Stomach (tissue), 9 donors: ENCODE results near the gene VPS72. TPM values are rescaled to one million over a fixed set of nuclear protein-coding genes. Genes with fewer than 3 reads are reported as not detected.

Source experiments
- DNase-seq, 2 donors: peaks; one replicate each; pipeline versions ENCODE4 v3.0.0 to v3.0.0-alpha.2; 2013 to 2019
- H3K27ac ChIP-seq, 5 donors: fragments of 200-600 bp in 4 of 5; sonication (generic) in 4 of 5; one replicate each; pipeline ENCODE4 v1.5.1; 2013 to 2019; ENCODE audit warnings: mild to moderate bottlenecking in 1 of 5, moderate library complexity in 1 of 5
- H3K27me3 ChIP-seq, 3 donors: fragments of 200-600 bp; sonication (generic); one replicate each; pipeline ENCODE4 v1.5.1; 2017 to 2019; ENCODE audit warnings: mixed run types in 1 of 3
- H3K36me3 ChIP-seq, 4 donors: fragments of 200-600 bp; sonication (generic); 1 replicate in 3 of 4; 2 replicates in 1 of 4; pipeline ENCODE4 v1.5.1; 2016 to 2019
- H3K4me1 ChIP-seq, 4 donors: fragments of 200-600 bp; sonication (generic); one replicate each; pipeline ENCODE4 v1.5.1; 2016 to 2019
- H3K4me3 ChIP-seq, 4 donors: fragments of 200-600 bp; sonication (generic) in 3 of 4; one replicate each; pipeline ENCODE4 v1.5.1; 2016 to 2019; ENCODE audit warnings: mild to moderate bottlenecking in 1 of 4
- H3K9me3 ChIP-seq, 4 donors: fragments of 200-600 bp; sonication (generic); one replicate each; pipeline ENCODE4 v1.5.1; 2016 to 2019
- EP300 ChIP-seq: sonication (generic); formaldehyde crosslinking; IDR thresholded peaks from one replicate; pipeline ENCODE4 v1.6.1; 2017; ENCODE audit warnings: antibody characterized with exemption
- POLR2A ChIP-seq, 4 donors: fragments of 450-650 bp; IDR thresholded peaks; one replicate each; pipeline ENCODE4 v1.6.1; 2016; ENCODE audit warnings: antibody characterized with exemption in 4 of 4, control low read depth in 2 of 4, mild to moderate bottlenecking in 1 of 4, moderate library complexity in 1 of 4
- POLR2AphosphoS5 ChIP-seq, 3 donors: sonication (generic); formaldehyde crosslinking; IDR thresholded peaks; one replicate each; pipeline ENCODE4 v1.6.1; 2016; ENCODE audit warnings: antibody characterized with exemption in 3 of 3
- WGBS, 5 donors: extraction: QIAGEN DNeasy Blood & Tissue Kit in 3 of 5; methylation state at CpG; one replicate each; pipeline versions ENCODE4 v1.1.5 to v1.1.7; 2013 to 2018; 5-methylcytosine and 5-hydroxymethylcytosine counted together
- intact Hi-C: fragments of 100-400 bp; cut with DNase I; formaldehyde crosslinking; loops from one replicate; pipeline ENCODE4 v1.15.1; 2023; ENCODE audit warnings: low total_unique reads
- polyA plus RNA-seq, 3 donors: library from polyadenylated mRNA; stranded (reverse); fragments of 200-250 nt; gene quantifications; one replicate each; pipeline ENCODE4 v1.2.3, GENCODE V29; 2013
- total RNA-seq, 5 donors: library from RNA; depleted of rRNA; stranded (reverse); fragments of >200 nt; gene quantifications; one replicate each; pipeline versions ENCODE4 v1.1.0 to v1.2.3, GENCODE V29; 2014 to 2016
- TF ChIP-seq, protein P1 (sequence below), 7 experiments: fragments of 450-650 bp in 4 of 7; fragments of 200-600 bp in 3 of 7; sonication (generic) in 3 of 7; IDR thresholded peaks; one replicate each; pipeline ENCODE4 v1.5.1; 2016 to 2019; ENCODE audit warnings: antibody characterized with exemption in 7 of 7, control low read depth in 2 of 7, mild to moderate bottlenecking in 1 of 7
- donor health status: healthy with polysubstance abuse.
- donor health status: Bipolar disorder and iron deficiency.
- donor health status: healthy.

The VPS72 gene
- total and polyA plus RNA-seq, 8 donors: 19.1 to 61.6 (median 31.2) TPM

DNA sequence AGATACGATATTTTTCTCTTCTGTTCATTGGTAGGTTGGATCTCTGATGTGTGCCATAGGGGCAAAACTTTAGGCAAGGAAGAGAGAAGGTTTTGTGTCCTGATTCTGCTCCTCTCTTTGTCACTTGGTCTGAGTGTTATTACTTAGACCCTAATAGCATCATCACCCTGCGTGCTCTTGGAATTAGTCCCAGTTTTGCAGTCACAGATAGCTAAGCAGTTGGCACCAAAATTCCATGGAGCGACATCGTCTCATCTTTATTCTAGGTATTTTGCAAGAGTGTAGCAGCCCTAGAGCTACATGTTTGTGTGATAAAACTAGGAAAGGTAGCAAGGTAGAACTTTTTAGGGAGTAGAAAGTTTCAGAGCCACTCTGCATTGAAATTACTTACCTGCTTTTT is 32.1 kb upstream of the VPS72 start:
- no peak for DNase-seq
- WGBS, 5 donors: 89 to 91% (median 91%) methylated on average over 4 of the region's 4 CpGs
- Histone ChIP-seq H3K4me3 (no peak overlapping the region), H3K27me3 (no peaks in the 10 kb centered on the region), H3K9me3 (no peaks in the 10 kb centered on the region), H3K27ac (no peak overlapping the region), H3K36me3 (peaks cover 18 to 64% (median 38%) of the 10 kb centered on the region in 4 donors), H3K4me1 (peaks cover 0 to 27% (median 9%) of the 10 kb centered on the region in 4 donors)
- no peak for TF ChIP-seq POLR2A (IDR thresholded peaks at IDR 0.05)
- TF ChIP-seq EP300: no peak
- TF ChIP-seq, protein P1, sequence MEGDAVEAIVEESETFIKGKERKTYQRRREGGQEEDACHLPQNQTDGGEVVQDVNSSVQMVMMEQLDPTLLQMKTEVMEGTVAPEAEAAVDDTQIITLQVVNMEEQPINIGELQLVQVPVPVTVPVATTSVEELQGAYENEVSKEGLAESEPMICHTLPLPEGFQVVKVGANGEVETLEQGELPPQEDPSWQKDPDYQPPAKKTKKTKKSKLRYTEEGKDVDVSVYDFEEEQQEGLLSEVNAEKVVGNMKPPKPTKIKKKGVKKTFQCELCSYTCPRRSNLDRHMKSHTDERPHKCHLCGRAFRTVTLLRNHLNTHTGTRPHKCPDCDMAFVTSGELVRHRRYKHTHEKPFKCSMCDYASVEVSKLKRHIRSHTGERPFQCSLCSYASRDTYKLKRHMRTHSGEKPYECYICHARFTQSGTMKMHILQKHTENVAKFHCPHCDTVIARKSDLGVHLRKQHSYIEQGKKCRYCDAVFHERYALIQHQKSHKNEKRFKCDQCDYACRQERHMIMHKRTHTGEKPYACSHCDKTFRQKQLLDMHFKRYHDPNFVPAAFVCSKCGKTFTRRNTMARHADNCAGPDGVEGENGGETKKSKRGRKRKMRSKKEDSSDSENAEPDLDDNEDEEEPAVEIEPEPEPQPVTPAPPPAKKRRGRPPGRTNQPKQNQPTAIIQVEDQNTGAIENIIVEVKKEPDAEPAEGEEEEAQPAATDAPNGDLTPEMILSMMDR (IDR thresholded peaks at IDR 0.05): no peak
- TF ChIP-seq POLR2AphosphoS5 (IDR thresholded peaks at IDR 0.05): no peak
- intact Hi-C loops: no loop called here

DNA sequence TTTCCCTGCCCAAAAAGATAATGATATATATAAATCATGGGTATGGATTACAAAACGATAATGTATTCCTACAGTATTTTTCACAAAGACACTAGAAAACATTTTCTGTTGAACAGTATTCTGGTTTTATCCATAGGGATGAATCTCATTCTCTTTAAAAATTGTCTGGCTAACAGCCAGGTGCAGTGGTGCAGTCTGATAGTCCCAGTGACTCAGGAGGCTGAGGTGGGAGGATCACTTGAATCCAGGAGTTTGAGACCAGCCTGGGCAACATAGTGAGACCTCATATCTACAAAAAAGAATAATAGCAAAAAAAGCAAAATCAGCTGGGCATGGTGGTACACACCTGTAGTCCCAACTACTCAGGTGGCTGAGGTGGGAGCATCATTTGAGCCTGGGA is 31.6 kb upstream of the VPS72 start:
- Histone ChIP-seq H3K4me3 (no peak overlapping the region), H3K36me3 (peaks cover 17 to 59% (median 33%) of the 10 kb centered on the region in 4 donors), H3K27ac (no peak overlapping the region), H3K4me1 (peaks cover 0 to 30% (median 12%) of the 10 kb centered on the region in 4 donors), H3K9me3 (no peaks in the 10 kb centered on the region), H3K27me3 (no peaks in the 10 kb centered on the region)
- 87 to 95% (median 88%) methylated on average over 1 of the region's 1 CpG for WGBS, 5 donors
- TF ChIP-seq EP300 (no peak), POLR2A (IDR thresholded peaks at IDR 0.05) (no peak), POLR2AphosphoS5 (IDR thresholded peaks at IDR 0.05) (no peak)
- TF ChIP-seq, protein P1 (IDR thresholded peaks at IDR 0.05): no peak
- intact Hi-C loops: no loop called here
- no peak for DNase-seq

DNA sequence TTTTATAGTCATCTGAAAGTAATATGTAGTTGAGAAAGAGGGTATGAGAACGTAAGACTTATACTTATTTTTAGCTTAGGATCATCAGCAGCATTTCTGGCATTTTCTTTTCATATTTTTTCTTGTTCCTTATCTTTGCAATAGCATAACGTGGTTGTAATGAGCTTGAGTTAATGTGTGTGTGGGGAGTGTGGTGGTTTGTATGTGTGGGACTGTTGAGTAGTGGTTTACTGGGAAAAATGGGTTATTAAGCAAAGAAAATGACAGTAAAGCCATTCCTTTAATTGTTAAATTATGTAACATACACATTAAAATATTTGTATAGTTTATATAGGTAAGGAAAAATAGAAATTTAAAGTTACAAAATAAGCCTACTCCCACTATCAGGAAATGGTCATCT is 23.6 kb upstream of the VPS72 start:
- WGBS, 5 donors: 14 to 53% (median 26%) methylated on average over 2 of the region's 2 CpGs
- H3K27me3 ChIP-seq: no peaks in the 10 kb centered on the region
- intact Hi-C loops: no loop called here
- H3K36me3 ChIP-seq: peaks cover 6 to 49% (median 36%) of the 10 kb centered on the region in 4 donors
- no peaks in the 10 kb centered on the region for H3K9me3 ChIP-seq
- no peak overlapping the region for H3K4me3 ChIP-seq
- no peak for TF ChIP-seq POLR2A (IDR thresholded peaks at IDR 0.05)
- TF ChIP-seq EP300: no peak
- TF ChIP-seq, protein P1 (IDR thresholded peaks at IDR 0.05): no peak
- TF ChIP-seq POLR2AphosphoS5 (IDR thresholded peaks at IDR 0.05): no peak
- H3K4me1 ChIP-seq: peaks cover 0 to 50% (median 20%) of the 10 kb centered on the region in 4 donors
- H3K27ac ChIP-seq: no peak overlapping the region
- DNase-seq: no peak

DNA sequence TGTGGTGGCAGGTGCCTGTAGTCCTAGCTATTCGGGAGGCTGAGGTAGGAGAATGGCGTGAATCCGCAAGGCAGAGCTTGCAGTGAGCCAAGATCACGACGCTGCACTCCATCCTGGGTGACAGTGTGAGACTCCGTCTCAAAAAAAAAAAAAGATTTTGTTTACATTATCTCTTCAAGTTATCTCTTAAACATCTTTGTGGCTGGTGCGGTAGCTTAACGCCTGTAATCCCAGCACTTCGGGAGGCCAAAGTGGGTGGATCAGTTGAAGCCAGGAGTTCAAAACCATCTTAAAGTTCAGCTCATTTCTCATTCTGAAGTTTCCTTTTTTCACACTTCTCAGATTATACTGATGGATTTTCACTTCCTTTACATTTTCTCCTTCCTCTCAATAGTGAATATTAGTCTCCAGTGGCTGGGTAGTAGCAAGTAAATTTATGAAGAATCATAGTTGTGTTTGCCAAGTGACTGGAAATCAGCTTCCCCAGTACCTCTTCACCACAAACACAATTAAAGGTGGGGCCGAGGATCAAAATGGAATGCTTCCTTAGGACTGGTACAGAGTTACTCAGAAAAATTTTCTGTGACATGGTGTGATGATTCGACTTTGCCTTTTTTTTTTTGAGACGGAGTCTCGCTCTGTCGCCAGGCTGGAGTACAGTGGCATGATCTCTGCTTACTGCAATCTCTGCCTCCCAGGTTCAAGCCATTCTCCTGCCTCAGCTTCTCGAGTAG is 22.1 kb upstream of the VPS72 start:
- Histone ChIP-seq H3K27me3 (no peaks in the 10 kb centered on the region), H3K36me3 (peaks cover 8 to 59% (median 48%) of the 10 kb centered on the region in 4 donors), H3K9me3 (no peaks in the 10 kb centered on the region), H3K4me1 (peaks cover 0 to 45% (median 19%) of the 10 kb centered on the region in 4 donors), H3K27ac (no peak overlapping the region), H3K4me3 (no peak overlapping the region)
- TF ChIP-seq POLR2AphosphoS5 (IDR thresholded peaks at IDR 0.05) (no peak), EP300 (no peak), POLR2A (IDR thresholded peaks at IDR 0.05) (no peak)
- TF ChIP-seq, protein P1 (IDR thresholded peaks at IDR 0.05): no peak
- no peak for DNase-seq
- WGBS, 5 donors: 75 to 86% (median 85%) methylated on average over 15 of the region's 15 CpGs
- intact Hi-C loops: no loop called here
